CD4-positive, alpha-beta memory T cell (primary cell): Measurements from ENCODE around the gene GPR108. TPM values are rescaled to one million over a fixed set of nuclear protein-coding genes. Genes with fewer than 3 reads are reported as not detected.

Source experiments
- CTCF ChIA-PET: fragments of 350-600 bp; sonication (Branson Sonifier 250); formaldehyde crosslinking; loops from one replicate; lab custom pipeline; 2021; ENCODE audit warnings: inconsistent platforms; ENCODE audit not compliant: partially characterized antibody; lab: Charles Lee
- POLR2A ChIA-PET: fragments of 350-600 bp; sonication (Branson Sonifier 250); formaldehyde crosslinking; loops from one replicate; lab custom pipeline; 2021; ENCODE audit not compliant: partially characterized antibody; lab: Charles Lee
- DNase-seq, 5 donors: peaks; one replicate each; pipeline versions ENCODE4 v3.0.0 to v3.0.0-alpha.2; 2020 to 2022; ENCODE audit warnings: mixed read lengths in 1 of 5
- H3K27ac ChIP-seq: one replicate; pipeline ENCODE4 v1.7.0; 2013; ENCODE audit warnings: low read depth, low read length
- H3K27me3 ChIP-seq: 2 replicates; pipeline ENCODE4 v1.7.0; 2013; ENCODE audit warnings: mild to moderate bottlenecking, low read length, moderate library complexity; ENCODE audit not compliant: insufficient read depth
- H3K36me3 ChIP-seq: 2 replicates; pipeline ENCODE4 v1.7.0; 2013; ENCODE audit warnings: mild to moderate bottlenecking, low read length, moderate library complexity; ENCODE audit not compliant: insufficient read depth
- H3K4me1 ChIP-seq: 2 replicates; pipeline ENCODE4 v1.7.0; 2013; ENCODE audit warnings: mild to moderate bottlenecking, low read length, moderate library complexity; ENCODE audit not compliant: insufficient read depth
- H3K4me3 ChIP-seq, 2 donors: one replicate each; pipeline ENCODE4 v1.7.0; 2013; ENCODE audit warnings: low read length in 2 of 2, mild to moderate bottlenecking in 1 of 2
- H3K9me3 ChIP-seq, 2 donors: one replicate each; pipeline ENCODE4 v1.7.0; 2013; ENCODE audit warnings: low read length in 2 of 2, control low read depth in 1 of 2; ENCODE audit not compliant: control insufficient read depth in 1 of 2
- H3K27ac Mint-ChIP-seq, 7 donors: one replicate each; pipeline ENCODE4 v1.8.0; 2020 to 2021; ENCODE audit warnings: mixed read lengths in 7 of 7, mild to moderate bottlenecking in 6 of 7, inconsistent platforms in 3 of 7, moderate library complexity in 3 of 7
- H3K27me3 Mint-ChIP-seq, 2 donors: one replicate each; pipeline ENCODE4 v1.8.0; 2020 to 2021; ENCODE audit warnings: mixed read lengths in 2 of 2
- H3K36me3 Mint-ChIP-seq, 2 donors: one replicate each; pipeline ENCODE4 v1.8.0; 2020 to 2021; ENCODE audit warnings: mixed read lengths in 2 of 2, inconsistent platforms in 1 of 2, mild to moderate bottlenecking in 1 of 2
- H3K4me1 Mint-ChIP-seq, 4 donors: one replicate each; pipeline ENCODE4 v1.8.0; 2020 to 2021; ENCODE audit warnings: mixed read lengths in 4 of 4, mild to moderate bottlenecking in 1 of 4
- H3K4me3 Mint-ChIP-seq, 8 donors: one replicate each; pipeline ENCODE4 v1.8.0; 2020 to 2021; ENCODE audit warnings: mixed read lengths in 8 of 8, mild to moderate bottlenecking in 7 of 8, moderate library complexity in 6 of 8, inconsistent platforms in 3 of 8
- H3K9me3 Mint-ChIP-seq, 8 donors: one replicate each; pipeline ENCODE4 v1.8.0; 2020 to 2021; ENCODE audit warnings: mixed read lengths in 8 of 8, mild to moderate bottlenecking in 5 of 8, inconsistent platforms in 3 of 8, moderate library complexity in 1 of 8
- intact Hi-C: fragments of 100-400 bp; cut with micrococcal nuclease; formaldehyde crosslinking; loops from one replicate; pipeline ENCODE4 v1.15.1; 2023
- polyA plus RNA-seq, 2 donors: library from polyadenylated mRNA; unstranded; fragments of 300-500 nt; fragmentation: Illumina TruSeq; gene quantifications; one replicate each; pipeline ENCODE4 v1.2.3, GENCODE V29; 2021
- total RNA-seq, 2 experiments: library from RNA; stranded (reverse); gene quantifications; one replicate each; pipeline ENCODE4 v1.2.3, GENCODE V29; 2021

Gene GPR108
- total and polyA plus RNA-seq, 4 experiments from 2014 or later: 75.6 to 183 (median 92.3) TPM

GRCh38 chr19:6735181-6735911, 2.0 kb downstream of the GPR108 start:
- H3K4me3 ChIP-seq: peak overlapping the region in 1 of 2 donors; percentile 6
- peaks cover 39% of the 10 kb centered on the region for H3K4me1 ChIP-seq
- H3K36me3 Mint-ChIP-seq: peaks cover 15 to 31% of the 10 kb centered on the region in 2 donors
- CTCF ChIA-PET: interaction anchor here (1.4 to 6.8 kb wide), 7 partner anchors 20 to 129 kb away, joined by 3 to 184 read pairs (median 7); partner anchors contain the start of gene VAV1
- no peaks in the 10 kb centered on the region for H3K9me3 ChIP-seq
- no peak for DNase-seq
- H3K4me1 Mint-ChIP-seq: peaks cover 13 to 42% (median 28%) of the 10 kb centered on the region in 4 donors
- POLR2A ChIA-PET: interaction anchor here (0.6 to 4.0 kb wide), 3 partner anchors 61 to 186 kb away, joined by 3 to 22 read pairs (median 6); partner anchors contain the start of gene TNFSF14
- H3K36me3 ChIP-seq: peaks cover 15% of the 10 kb centered on the region
- H3K4me3 Mint-ChIP-seq: peak overlapping the region in 4 of 8 donors; percentile 27 to 97 (median 62)
- peak overlapping the region; percentile 94 for H3K27ac ChIP-seq
- H3K9me3 Mint-ChIP-seq: no peaks in the 10 kb centered on the region
- no peaks in the 10 kb centered on the region for H3K27me3 ChIP-seq
- intact Hi-C loops: loop anchor here (5.0 kb wide), 1 partner anchor 203 kb away; the partner anchor contains the start of gene TNFSF9
- H3K27me3 Mint-ChIP-seq: no peaks in the 10 kb centered on the region
- peak overlapping the region in 5 of 7 donors; percentile 97 to 99 (median 98) for H3K27ac Mint-ChIP-seq

- peaks cover 13 to 32% (median 26%) of the 10 kb centered on the region in 4 donors for H3K4me1 Mint-ChIP-seq
Observed at GRCh38 chr19:6734096-6734696, 3.2 kb downstream of the GPR108 start.

GRCh38 chr19:6733338-6734095, 3.9 kb downstream of the GPR108 start:
- Mint-ChIP-seq H3K4me1 (peaks cover 12 to 25% (median 20%) of the 10 kb centered on the region in 4 donors), H3K9me3 (no peaks in the 10 kb centered on the region), H3K36me3 (peaks cover 20 to 31% of the 10 kb centered on the region in 2 donors), H3K27ac (no peak overlapping the region), H3K4me3 (peak overlapping the region in 1 of 8 donors; percentile 17), H3K27me3 (no peaks in the 10 kb centered on the region)
- intact Hi-C loops: no loop called here
- Histone ChIP-seq H3K4me1 (peaks cover 24% of the 10 kb centered on the region), H3K4me3 (no peak overlapping the region), H3K9me3 (no peaks in the 10 kb centered on the region), H3K36me3 (peaks cover 15% of the 10 kb centered on the region), H3K27ac (no peak overlapping the region), H3K27me3 (no peaks in the 10 kb centered on the region)
- POLR2A ChIA-PET: no interaction called here
- no peak for DNase-seq
- CTCF ChIA-PET: interaction anchor here (1.2 to 6.8 kb wide), 3 partner anchors 103 to 212 kb away, joined by 4 to 184 read pairs (median 8); no protein-coding TSS in a partner anchor

More at GRCh38 chr19:6734096-6734696, 3.2 kb downstream of the GPR108 start:
- Mint-ChIP-seq H3K9me3 (no peaks in the 10 kb centered on the region), H3K27ac (no peak overlapping the region), H3K36me3 (peaks cover 20 to 31% of the 10 kb centered on the region in 2 donors), H3K27me3 (no peaks in the 10 kb centered on the region), H3K4me3 (peak overlapping the region in 1 of 8 donors; percentile 17)
- H3K9me3 ChIP-seq: no peaks in the 10 kb centered on the region
- H3K27ac ChIP-seq: no peak overlapping the region
- no peak for DNase-seq
- CTCF ChIA-PET: interaction anchor here (2.1 to 6.8 kb wide), 2 partner anchors 103 to 130 kb away, joined by 8 to 184 read pairs; no protein-coding TSS in a partner anchor
- peaks cover 31% of the 10 kb centered on the region for H3K4me1 ChIP-seq
- peaks cover 15% of the 10 kb centered on the region for H3K36me3 ChIP-seq
- H3K27me3 ChIP-seq: no peaks in the 10 kb centered on the region
- H3K4me3 ChIP-seq: no peak overlapping the region
- POLR2A ChIA-PET: no interaction called here
- intact Hi-C loops: no loop called here

GRCh38 chr19:6732803-6733337, 4.5 kb downstream of the GPR108 start:
- Histone ChIP-seq H3K36me3 (peaks cover 15% of the 10 kb centered on the region), H3K27ac (no peak overlapping the region), H3K4me1 (peaks cover 17% of the 10 kb centered on the region), H3K4me3 (no peak overlapping the region), H3K27me3 (no peaks in the 10 kb centered on the region), H3K9me3 (no peaks in the 10 kb centered on the region)
- DNase-seq: no peak
- Mint-ChIP-seq H3K9me3 (no peaks in the 10 kb centered on the region), H3K27me3 (no peaks in the 10 kb centered on the region), H3K4me1 (peaks cover 7 to 19% (median 14%) of the 10 kb centered on the region in 4 donors), H3K27ac (no peak overlapping the region), H3K36me3 (peaks cover 20 to 31% of the 10 kb centered on the region in 2 donors), H3K4me3 (peak overlapping the region in 1 of 8 donors; percentile 13)
- ChIA-PET POLR2A (no interaction called here), CTCF (interaction anchor here (1.2 to 6.8 kb wide), 3 partner anchors 102 to 211 kb away, joined by 4 to 184 read pairs (median 8); no protein-coding TSS in a partner anchor)
- intact Hi-C loops: no loop called here

GRCh38 chr19:6731822-6732221, 5.6 kb downstream of the GPR108 start:
- POLR2A ChIA-PET: no interaction called here

GRCh38 chr19:6730941-6731670, 6.3 kb downstream of the GPR108 start:
- no peak overlapping the region for H3K27ac Mint-ChIP-seq
- H3K27me3 Mint-ChIP-seq: no peaks in the 10 kb centered on the region
- no peak overlapping the region for H3K4me3 ChIP-seq
- no peaks in the 10 kb centered on the region for H3K9me3 ChIP-seq
- H3K4me3 Mint-ChIP-seq: no peak overlapping the region
- H3K27ac ChIP-seq: no peak overlapping the region
- H3K27me3 ChIP-seq: no peaks in the 10 kb centered on the region
- intact Hi-C loops: no loop called here
- no peaks in the 10 kb centered on the region for H3K9me3 Mint-ChIP-seq
- ChIA-PET CTCF (interaction anchor here (1.9 kb wide), 1 partner anchor 132 kb away, joined by 6 read pairs; no protein-coding TSS in a partner anchor), POLR2A (no interaction called here)
- H3K36me3 ChIP-seq: peaks cover 15% of the 10 kb centered on the region
- H3K4me1 Mint-ChIP-seq: peaks cover 1 to 5% (median 4%) of the 10 kb centered on the region in 4 donors
- peaks cover 19 to 20% of the 10 kb centered on the region in 2 donors for H3K36me3 Mint-ChIP-seq
- no peak for DNase-seq
- H3K4me1 ChIP-seq: peaks cover 7% of the 10 kb centered on the region

More at GRCh38 chr19:6731822-6732221, 5.6 kb downstream of the GPR108 start:
- DNase-seq: no peak
- Mint-ChIP-seq H3K4me1 (peaks cover 5 to 12% (median 10%) of the 10 kb centered on the region in 4 donors), H3K9me3 (no peaks in the 10 kb centered on the region), H3K36me3 (peaks cover 20 to 26% of the 10 kb centered on the region in 2 donors), H3K27ac (peak overlapping the region in 1 of 7 donors; percentile 17), H3K27me3 (no peaks in the 10 kb centered on the region), H3K4me3 (no peak overlapping the region)
- Histone ChIP-seq H3K27ac (no peak overlapping the region), H3K4me3 (no peak overlapping the region), H3K36me3 (peaks cover 15% of the 10 kb centered on the region), H3K27me3 (no peaks in the 10 kb centered on the region), H3K9me3 (no peaks in the 10 kb centered on the region), H3K4me1 (peaks cover 13% of the 10 kb centered on the region)
- intact Hi-C loops: no loop called here
- CTCF ChIA-PET: no interaction called here
